ENCODE results near the gene RPS16.

Gene RPS16

DNA sequence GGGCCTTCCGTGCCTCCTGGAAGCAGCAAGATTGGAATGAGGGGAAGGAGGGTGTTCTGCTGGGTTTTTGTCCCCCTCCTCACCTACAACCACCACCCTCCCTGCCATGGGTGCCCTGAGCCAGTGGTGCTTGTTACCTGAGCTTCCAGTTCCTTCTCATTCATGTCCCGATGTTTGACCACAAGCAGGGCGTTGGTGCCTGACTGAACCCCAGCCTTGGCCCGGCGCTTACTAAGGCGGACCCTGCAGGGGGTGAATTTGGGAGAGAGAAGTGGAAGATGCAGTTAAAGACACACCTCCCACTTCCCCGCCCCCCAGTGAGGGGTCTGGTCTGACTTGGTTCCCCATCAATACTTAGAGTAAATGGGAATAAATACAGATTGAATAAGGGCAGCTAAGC, 49.2 kb downstream of the RPS16 start:
- H3K4me3 ChIP-seq (ENCODE audit: low read depth, low read length), result no peak overlapping the region
- TF ChIP-seq, protein P1, sequence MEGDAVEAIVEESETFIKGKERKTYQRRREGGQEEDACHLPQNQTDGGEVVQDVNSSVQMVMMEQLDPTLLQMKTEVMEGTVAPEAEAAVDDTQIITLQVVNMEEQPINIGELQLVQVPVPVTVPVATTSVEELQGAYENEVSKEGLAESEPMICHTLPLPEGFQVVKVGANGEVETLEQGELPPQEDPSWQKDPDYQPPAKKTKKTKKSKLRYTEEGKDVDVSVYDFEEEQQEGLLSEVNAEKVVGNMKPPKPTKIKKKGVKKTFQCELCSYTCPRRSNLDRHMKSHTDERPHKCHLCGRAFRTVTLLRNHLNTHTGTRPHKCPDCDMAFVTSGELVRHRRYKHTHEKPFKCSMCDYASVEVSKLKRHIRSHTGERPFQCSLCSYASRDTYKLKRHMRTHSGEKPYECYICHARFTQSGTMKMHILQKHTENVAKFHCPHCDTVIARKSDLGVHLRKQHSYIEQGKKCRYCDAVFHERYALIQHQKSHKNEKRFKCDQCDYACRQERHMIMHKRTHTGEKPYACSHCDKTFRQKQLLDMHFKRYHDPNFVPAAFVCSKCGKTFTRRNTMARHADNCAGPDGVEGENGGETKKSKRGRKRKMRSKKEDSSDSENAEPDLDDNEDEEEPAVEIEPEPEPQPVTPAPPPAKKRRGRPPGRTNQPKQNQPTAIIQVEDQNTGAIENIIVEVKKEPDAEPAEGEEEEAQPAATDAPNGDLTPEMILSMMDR (IDR thresholded peaks at IDR 0.05; ENCODE audit: borderline replicate concordance, insufficient read depth, low read depth, low read length), result no peak

DNA sequence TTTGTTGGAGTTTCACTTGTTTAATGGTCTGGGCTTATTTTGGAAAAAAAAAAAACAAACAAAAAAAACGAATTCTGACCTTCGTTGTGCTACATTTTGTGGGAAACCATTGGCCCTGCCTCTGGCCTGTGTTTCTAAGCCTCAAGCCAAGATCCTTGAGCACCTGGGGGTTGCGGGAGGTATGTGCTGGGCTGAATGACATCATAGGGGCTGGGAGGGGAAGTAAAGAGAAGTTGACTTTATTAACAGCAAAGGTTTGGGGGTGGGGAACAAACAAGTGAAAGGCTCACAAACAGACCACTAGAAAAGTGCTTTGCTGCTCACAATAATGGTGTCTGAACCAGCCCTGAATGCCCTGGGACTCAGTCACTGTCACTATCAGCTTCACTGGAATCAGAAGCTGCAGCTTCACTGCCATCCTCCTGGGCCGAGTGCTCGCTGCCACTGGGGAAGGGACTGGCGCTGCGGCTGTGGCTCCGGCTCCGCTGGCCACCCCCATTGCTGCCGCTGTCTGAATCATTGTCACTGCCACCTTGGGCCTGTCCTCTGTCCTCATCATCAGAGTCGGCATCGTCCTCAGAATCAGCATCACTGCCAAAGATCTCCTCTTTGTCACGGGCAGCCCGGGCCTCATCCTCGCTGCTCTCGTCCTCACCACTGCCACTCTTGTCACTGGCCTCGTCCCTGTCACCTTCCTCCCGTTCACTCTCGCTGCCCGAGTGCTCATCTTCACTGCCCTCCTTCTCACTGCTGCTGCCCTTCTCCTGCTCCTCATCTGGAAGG, 49.9 kb downstream of the RPS16 start:
- H3K4me3 ChIP-seq (ENCODE audit: low read depth, low read length), result no peak overlapping the region
- TF ChIP-seq, protein P1 (IDR thresholded peaks at IDR 0.05; ENCODE audit: borderline replicate concordance, insufficient read depth, low read depth, low read length), result no peak

DNA sequence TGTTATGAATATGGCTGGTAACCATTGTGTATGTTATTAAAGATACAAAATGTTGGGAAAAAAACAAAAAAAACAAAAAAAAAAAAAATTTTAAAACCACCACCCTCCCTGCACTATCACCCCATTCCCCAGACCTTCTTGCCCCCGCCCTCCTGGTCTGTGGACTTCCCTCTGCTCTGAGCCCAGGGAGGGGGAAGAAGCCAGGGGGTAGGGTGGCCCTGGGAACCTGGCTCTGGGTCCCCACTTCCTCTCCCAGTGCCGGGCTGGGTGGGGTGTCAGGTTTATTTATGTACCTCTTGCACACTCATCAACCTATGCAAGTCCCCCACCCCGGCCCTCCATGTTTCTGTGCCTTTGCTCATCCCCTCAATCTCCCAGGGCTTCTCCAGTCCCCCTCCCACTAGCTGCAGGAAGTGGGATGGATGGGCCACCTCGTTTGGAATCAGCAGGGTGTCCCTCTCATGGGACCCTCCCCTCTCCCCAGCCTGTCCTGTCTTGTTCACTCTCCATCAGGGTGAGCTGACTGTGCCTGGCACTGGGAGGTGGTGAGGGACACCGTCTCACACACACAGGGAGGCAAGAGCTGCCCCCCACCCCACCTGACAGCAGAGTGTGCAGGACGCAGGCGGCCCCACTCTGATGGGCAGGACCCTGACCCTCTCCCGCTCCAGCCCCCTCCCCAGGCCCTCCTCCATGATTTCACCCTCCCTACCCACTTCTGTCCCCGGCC, 50.7 kb downstream of the RPS16 start:
- no peak overlapping the region for H3K4me3 ChIP-seq (ENCODE audit: low read depth, low read length)
- TF ChIP-seq, protein P1 (IDR thresholded peaks at IDR 0.05; ENCODE audit: borderline replicate concordance, insufficient read depth, low read depth, low read length), result no peak

All from GM12875 (cell line).